Ascending aorta (tissue), 2 donors: ENCODE data around the gene PLCB3. TPM values are rescaled to one million over a fixed set of nuclear protein-coding genes. Genes with fewer than 3 reads are reported as not detected.

ENCODE experiments used
- DNase-seq, 2 donors: peaks; one replicate each; pipeline ENCODE4 v3.0.0-alpha.2; 2019; ENCODE audit warnings: low spot score in 2 of 2
- H3K27ac ChIP-seq, 2 donors: fragments of 200-600 bp; sonication (generic); one replicate each; pipeline ENCODE4 v1.5.1; 2016 to 2017; ENCODE audit warnings: mild to moderate bottlenecking in 1 of 2
- H3K27me3 ChIP-seq: fragments of 200-600 bp; sonication (generic); one replicate; pipeline ENCODE4 v1.5.1; 2017
- H3K36me3 ChIP-seq, 2 donors: fragments of 200-600 bp; sonication (generic); one replicate each; pipeline ENCODE4 v1.5.1; 2016
- H3K4me1 ChIP-seq, 2 donors: fragments of 200-600 bp; sonication (generic); one replicate each; pipeline ENCODE4 v1.5.1; 2016 to 2017; ENCODE audit warnings: mild to moderate bottlenecking in 1 of 2
- H3K4me3 ChIP-seq, 2 donors: fragments of 200-600 bp; sonication (generic); one replicate each; pipeline ENCODE4 v1.5.1; 2016 to 2017; ENCODE audit warnings: mild to moderate bottlenecking in 1 of 2
- H3K9me3 ChIP-seq, 2 donors: fragments of 200-600 bp; sonication (generic); one replicate each; pipeline ENCODE4 v1.5.1; 2016
- CTCF ChIP-seq, 3 experiments: fragments of 200-600 bp in 2 of 3; fragments of 450-650 bp in 1 of 3; sonication (generic) in 2 of 3; IDR thresholded peaks; one replicate each; pipeline ENCODE4 v1.5.1; 2016 to 2019; ENCODE audit warnings: antibody characterized with exemption in 3 of 3, mild to moderate bottlenecking in 1 of 3, moderate library complexity in 1 of 3
- intact Hi-C: fragments of 100-400 bp; cut with DNase I; formaldehyde crosslinking; loops from one replicate; pipeline ENCODE4 v1.15.1; 2023
- total RNA-seq: library from RNA; depleted of rRNA; stranded (reverse); fragments of >200 nt; gene quantifications from one replicate; pipeline ENCODE4 v1.1.0, GENCODE V29; 2016

Gene PLCB3
- total RNA-seq = 54.0 TPM

- no peaks in the 10 kb centered on the region for H3K9me3 ChIP-seq
- peaks cover 15 to 29% of the 10 kb centered on the region in 2 donors for H3K4me1 ChIP-seq
- H3K27ac ChIP-seq = peak within 1 kb of the TSS; percentile 53 to 68
- no peak for DNase-seq
- peak within 1 kb of the TSS; percentile 74 to 86 for H3K4me3 ChIP-seq
- H3K36me3 ChIP-seq = peaks cover 17 to 19% of the 10 kb centered on the region in 2 donors
- TF ChIP-seq CTCF (IDR thresholded peaks at IDR 0.05) = peak; percentile 67 to 82 (median 73)
- intact Hi-C loops = loop anchor here (1.0 kb wide), 2 partner anchors 18 to 53 kb away; no protein-coding TSS in a partner anchor
- no peaks in the 10 kb centered on the region for H3K27me3 ChIP-seq
These were observed at the start of gene PLCB3 for GRCh38 chr11:64251016-64251752. TSS of gene PLCB3 (plus strand) at chr11:64251530. CDS start at chr11:64251650, 120 bp downstream.

- peaks cover 76 to 81% of the 10 kb centered on the region in 2 donors for H3K36me3 ChIP-seq
- H3K27me3 ChIP-seq = no peaks in the 10 kb centered on the region
- H3K27ac ChIP-seq = no peak overlapping the region
- no peak overlapping the region for H3K4me3 ChIP-seq
- no peak for TF ChIP-seq CTCF (IDR thresholded peaks at IDR 0.05)
- H3K4me1 ChIP-seq = no peaks in the 10 kb centered on the region
- intact Hi-C loops = no loop called here
- no peak for DNase-seq
- no peaks in the 10 kb centered on the region for H3K9me3 ChIP-seq
These were observed 49.8 kb upstream of the PLCB3 start for GRCh38 chr11:64201543-64201942.

GRCh38 chr11:64202992-64203391 is 48.3 kb upstream of the PLCB3 start:
- H3K4me1 ChIP-seq = no peaks in the 10 kb centered on the region
- intact Hi-C loops = no loop called here
- H3K27me3 ChIP-seq = no peaks in the 10 kb centered on the region
- H3K27ac ChIP-seq = no peak overlapping the region
- H3K4me3 ChIP-seq = no peak overlapping the region
- no peak for DNase-seq
- H3K36me3 ChIP-seq = peaks cover 67% of the 10 kb centered on the region in 2 donors
- H3K9me3 ChIP-seq = no peaks in the 10 kb centered on the region
- TF ChIP-seq CTCF (IDR thresholded peaks at IDR 0.05) = no peak

- intact Hi-C loops = loop anchor here (1.0 kb wide), 1 partner anchor 101 kb away; no protein-coding TSS in a partner anchor
These were observed 47.8 kb upstream of the PLCB3 start for GRCh38 chr11:64203421-64204079.

GRCh38 chr11:64204080-64204440 is 47.3 kb upstream of the PLCB3 start:
- DNase-seq = no peak
- Histone ChIP-seq H3K4me3 (no peak overlapping the region), H3K9me3 (no peaks in the 10 kb centered on the region), H3K27ac (no peak overlapping the region), H3K27me3 (no peaks in the 10 kb centered on the region), H3K36me3 (peaks cover 56% of the 10 kb centered on the region in 2 donors), H3K4me1 (no peaks in the 10 kb centered on the region)
- TF ChIP-seq CTCF (IDR thresholded peaks at IDR 0.05) = no peak
- intact Hi-C loops = loop anchor here (1.0 kb wide), 1 partner anchor 100 kb away; no protein-coding TSS in a partner anchor

More at GRCh38 chr11:64203421-64204079, 47.8 kb upstream of the PLCB3 start:
- H3K4me1 ChIP-seq = no peaks in the 10 kb centered on the region
- no peaks in the 10 kb centered on the region for H3K27me3 ChIP-seq
- TF ChIP-seq CTCF (IDR thresholded peaks at IDR 0.05) = no peak
- no peak for DNase-seq
- H3K9me3 ChIP-seq = no peaks in the 10 kb centered on the region
- H3K27ac ChIP-seq = no peak overlapping the region
- H3K36me3 ChIP-seq = peaks cover 61% of the 10 kb centered on the region in 2 donors
- H3K4me3 ChIP-seq = no peak overlapping the region
